HG03469 (cell line): ENCODE data around the gene C20orf204.

Source experiments
- ATAC-seq: cut with Tn5 transposase; IDR thresholded peaks from one replicate; pipeline ENCODE4 v1.9.1; 2021; ENCODE audit warnings: mild to moderate bottlenecking, moderate library complexity, moderate number of reproducible peaks; ENCODE audit not compliant: unreplicated experiment

C20orf204 gene

GRCh38 chr20:64055396-64055892 lies 19.5 kb downstream of the C20orf204 start:
- no peak for ATAC-seq

- ATAC-seq: no peak
Measured at GRCh38 chr20:64055893-64056638, 20.1 kb downstream of the C20orf204 start.

DNA sequence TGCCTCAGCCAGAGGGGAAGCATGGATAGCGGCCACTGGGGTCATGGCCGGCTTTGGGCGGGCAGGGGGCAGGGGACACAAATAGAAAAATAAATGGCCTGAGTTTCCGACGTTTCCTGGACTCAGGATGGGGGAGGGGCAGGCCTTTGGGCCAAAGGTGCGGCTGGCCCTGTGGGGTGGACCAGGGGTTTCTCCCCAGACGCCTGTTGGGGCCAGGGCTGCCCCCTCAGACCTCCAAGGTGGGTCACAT lies 20.6 kb downstream of the C20orf204 start:
- no peak for ATAC-seq

DNA sequence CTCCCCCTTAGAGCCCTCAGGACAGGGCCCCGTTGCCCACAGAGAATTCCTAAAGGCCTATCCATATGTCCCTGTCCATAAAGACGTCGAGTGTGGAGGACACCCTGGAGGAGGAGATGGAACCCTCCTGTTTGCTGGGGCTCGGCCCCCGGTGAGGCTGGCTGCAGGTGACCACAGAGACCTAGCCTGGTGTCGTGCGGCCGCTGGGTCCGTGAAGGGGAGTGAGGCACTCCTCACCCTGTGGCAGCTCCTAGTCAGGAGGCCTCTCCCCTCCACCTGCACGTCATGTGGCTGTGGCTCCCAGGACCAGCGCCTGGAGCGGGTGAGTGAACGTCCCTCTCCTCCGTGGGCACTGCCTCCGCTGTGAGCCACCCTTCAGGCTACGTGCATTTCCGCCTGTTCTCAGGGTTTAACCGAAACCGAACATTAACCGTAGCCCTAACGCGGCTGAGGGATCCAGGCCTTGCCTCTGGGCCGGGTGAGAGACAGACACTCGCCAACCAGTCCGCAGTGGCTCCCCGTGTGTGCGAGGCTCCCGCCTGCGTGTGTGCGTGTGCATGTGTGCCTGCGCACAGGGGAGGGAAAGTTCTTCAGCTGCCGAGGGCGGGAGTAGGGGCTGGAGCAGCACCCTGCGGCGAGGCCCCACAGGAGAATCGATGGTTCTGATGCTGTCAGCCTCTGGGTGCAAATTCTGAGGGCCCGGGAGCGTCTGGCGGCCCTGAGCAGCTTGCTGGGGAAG lies 21.1 kb downstream of the C20orf204 start:
- ATAC-seq: no peak

DNA sequence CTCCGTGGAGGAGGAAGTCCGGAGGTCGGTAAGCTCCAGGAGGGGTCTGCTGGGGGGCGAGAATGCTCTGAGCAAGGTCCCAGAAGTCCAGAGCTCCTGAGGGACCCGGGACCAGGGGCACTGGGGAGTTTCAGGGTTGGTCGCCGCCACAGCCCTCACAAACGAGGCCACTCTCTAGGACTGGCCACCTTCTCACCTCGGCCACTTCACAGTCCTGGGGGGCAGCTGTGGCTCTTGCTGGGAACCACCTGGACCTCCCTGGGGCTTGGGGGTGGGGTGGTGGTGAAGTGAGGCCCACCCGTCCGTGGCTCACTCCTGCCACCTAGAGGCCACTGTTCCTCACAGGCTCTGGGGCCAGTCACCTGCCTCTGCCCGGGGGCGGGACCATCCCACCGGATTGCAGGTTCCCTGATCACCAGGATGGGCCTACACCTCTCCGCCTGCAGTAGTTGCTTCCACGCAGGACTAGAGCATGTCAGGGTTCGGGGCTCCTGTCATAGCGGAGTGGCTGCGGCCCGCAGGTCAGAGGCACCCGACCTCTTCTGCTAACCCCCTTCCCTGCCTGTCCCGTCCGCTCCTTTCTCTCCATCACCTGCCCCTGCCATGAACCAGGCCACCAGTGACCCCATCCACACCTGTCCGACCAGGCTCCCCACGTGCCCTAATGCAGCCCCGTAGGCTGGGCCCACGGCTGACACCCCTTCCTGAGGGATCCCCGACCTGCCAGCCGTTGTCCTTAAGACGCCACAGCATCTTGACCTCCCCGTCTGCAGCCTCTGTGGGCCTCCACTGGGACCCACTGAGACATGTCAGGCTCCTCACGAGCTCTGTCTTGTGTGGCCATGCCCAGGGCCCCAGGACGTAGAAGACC lies 21.9 kb downstream of the C20orf204 start:
- no peak for ATAC-seq

GRCh38 chr20:64058536-64058935 lies 22.6 kb downstream of the C20orf204 start:
- ATAC-seq: no peak

- no peak for ATAC-seq
Measured at GRCh38 chr20:64062276-64062595, 26.3 kb downstream of the C20orf204 start.

- ATAC-seq: peak; percentile 38
Measured at GRCh38 chr20:64062596-64063388, 26.8 kb downstream of the C20orf204 start, which contains the start of gene TCEA2. Gene TCEA2 (plus strand): TSS chr20:64063198. CDS start chr20:64063313, 115 bp downstream.

GRCh38 chr20:64063389-64064144 lies 27.6 kb downstream of the C20orf204 start:
- ATAC-seq: no peak

GRCh38 chr20:64064145-64064698 lies 28.2 kb downstream of the C20orf204 start:
- no peak for ATAC-seq

DNA sequence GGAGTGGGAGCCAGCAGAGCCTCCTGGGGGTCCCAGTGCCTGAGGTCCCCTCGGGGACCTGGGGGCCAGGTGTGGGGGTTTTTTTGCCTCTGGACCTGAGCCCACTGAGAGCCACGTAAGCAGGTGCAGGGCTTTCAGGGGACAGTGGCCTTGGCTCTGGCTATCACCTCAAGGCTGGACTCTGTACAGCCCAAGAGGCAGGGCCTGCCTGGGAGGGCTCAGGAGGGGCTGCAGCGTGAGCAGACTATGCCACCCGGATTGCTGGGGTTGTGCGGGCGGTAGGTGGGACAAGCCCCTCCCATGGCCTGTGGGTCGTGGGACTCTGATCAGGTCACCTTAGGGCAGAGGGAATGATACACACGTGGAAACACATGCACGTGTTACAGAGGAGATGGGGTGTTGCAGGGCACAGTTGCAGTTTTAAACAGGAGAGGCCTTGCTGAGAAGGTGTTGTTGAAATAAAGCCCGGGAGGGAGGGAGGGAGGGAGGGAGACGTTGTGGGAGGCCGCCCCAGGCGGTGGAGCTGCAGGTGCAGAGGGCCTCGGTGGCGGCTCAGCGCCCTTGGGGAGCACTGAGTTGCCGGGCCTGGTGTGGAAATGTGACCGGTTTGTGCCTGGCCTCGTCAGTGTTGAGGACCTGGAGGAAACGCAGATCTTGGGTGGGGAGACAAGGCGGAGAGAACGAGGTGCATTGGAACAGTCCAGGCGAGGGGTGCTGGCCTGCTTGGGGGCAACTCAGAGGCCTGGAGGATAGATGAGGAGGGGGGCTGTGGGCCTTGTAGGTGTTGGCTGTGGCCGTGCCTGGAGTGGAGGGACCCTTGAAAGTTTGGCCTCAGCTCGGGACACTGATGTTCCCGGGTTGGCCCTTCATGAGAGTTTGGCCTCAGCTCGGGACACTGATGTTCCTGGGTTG lies 29.3 kb downstream of the C20orf204 start:
- no peak for ATAC-seq

- ATAC-seq: no peak
Measured at GRCh38 chr20:64065974-64066343, 30.0 kb downstream of the C20orf204 start.

GRCh38 chr20:64067005-64067632 lies 31.1 kb downstream of the C20orf204 start:
- ATAC-seq: no peak

DNA sequence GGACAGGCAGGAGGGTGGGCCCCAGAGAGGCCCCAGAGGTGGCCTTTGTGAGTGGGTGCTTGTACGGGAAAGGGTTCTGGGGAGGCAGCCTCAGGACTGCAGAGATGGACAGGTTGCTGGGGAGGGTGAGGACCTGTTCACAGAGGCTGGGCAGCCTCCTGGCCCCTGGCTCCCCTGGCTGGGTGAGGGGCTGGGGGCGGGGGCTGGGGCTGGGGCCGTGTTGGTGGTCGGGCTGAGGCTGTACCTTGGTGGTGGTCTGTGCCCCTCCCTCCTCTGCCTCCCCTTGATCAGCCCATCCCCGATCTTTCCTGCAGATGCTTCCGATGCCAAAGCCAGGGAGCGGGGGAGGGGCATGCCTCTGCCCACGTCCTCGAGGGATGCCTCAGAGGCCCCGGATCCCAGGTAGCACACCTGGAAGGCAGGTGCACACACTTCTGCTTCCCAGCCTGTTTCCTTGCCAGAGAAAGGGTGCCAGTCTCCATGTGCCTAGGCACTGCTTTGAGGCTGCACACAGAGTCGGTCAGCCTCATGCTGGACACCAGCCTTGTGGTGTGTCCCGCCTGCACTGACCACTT lies 31.8 kb downstream of the C20orf204 start:
- no peak for ATAC-seq

- ATAC-seq: no peak
Measured at GRCh38 chr20:64068386-64069208, 32.6 kb downstream of the C20orf204 start.

DNA sequence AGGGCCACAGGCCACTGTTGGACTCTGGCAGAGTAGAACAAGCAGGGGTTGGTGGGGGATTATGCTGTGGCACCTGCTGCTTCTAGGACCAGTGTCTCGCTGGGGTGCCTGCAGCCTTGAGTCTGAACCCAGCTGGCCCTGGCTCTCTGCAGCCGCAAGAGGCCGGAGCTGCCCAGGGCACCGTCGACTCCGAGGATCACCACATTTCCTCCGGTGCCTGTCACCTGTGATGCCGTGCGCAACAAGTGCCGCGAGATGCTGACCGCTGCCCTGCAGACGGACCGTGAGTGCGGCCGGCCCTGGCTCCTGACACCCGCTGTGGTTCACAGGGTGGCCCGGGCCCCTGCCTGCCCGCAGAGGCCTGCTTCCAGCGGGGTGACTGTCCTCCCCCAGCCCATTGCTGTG lies 33.2 kb downstream of the C20orf204 start:
- ATAC-seq: no peak

- no peak for ATAC-seq
Measured at GRCh38 chr20:64069614-64070243, 33.7 kb downstream of the C20orf204 start.
